ENCODE measurements around the gene VPS37D.

The VPS37D gene

DNA sequence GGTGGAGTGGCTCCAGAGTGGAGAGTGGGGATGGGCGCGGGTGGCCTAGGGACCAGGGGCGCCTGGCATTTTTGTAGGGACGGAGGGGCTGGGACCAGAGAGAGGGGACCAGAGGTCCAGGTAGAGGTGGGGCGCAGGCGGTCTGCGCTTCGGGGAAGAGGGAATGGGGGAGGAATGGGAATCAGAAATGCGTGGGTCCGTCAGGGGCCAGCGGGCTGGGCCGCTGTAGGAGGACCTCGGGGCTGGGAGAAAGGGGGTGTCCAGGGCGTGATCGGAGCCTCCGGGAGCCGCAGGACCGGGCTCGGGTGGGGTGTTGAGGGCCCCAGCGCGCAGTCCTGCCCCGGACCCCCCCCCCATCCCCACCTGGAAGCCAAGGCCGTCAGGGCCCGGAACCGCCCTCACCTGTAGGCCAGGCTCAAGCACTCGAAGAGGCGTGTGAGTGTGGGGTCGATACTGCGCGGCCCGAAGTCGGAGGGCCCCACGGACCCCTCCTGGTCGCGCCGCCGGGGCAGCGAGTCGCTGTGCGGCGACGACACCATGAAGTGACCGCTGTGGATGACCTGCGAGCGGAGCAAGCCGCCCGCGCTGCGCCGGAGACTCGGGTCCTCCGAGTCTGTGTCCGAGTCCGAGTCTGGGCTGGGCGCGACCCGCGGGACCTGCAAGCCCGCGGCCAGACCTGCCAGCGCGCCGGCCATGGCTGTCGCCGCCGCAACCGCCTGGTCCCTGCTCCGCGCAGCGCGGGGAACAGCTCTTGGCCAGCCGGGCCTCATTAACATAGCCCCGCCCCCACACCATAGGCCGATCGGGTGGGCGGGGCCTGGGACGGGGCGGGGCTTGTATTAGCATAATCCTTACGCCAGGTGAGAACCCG lies 43.6 kb upstream of the VPS37D start, which contains the start of gene MLXIPL:
Gene MLXIPL (minus strand): TSS at position 725 of the 871 bp plus-strand sequence. CDS start 30 bp downstream, at position 695.
- H3K4me3 ChIP-seq (ENCODE audit: insufficient read depth, low read length, poor library complexity, severe bottlenecking), result no peak within 1 kb of the TSS

DNA sequence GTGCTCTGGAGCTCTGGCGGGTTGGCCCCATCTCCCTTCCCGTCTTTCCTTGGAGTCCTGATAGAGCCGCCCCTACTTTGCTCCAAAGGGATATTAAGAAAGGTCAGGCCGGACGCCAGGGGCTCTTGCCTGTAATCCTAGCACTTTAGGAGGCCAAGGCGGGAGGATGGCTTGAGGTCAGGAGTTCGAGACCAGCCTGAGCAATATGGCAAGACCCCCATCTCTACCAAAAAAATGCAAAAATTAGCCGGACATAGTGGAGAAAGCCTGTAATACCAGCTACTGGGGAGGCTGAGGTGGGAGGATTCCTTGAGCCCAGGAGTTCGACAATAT lies 43.0 kb upstream of the VPS37D start:
- no peak overlapping the region for H3K4me2 ChIP-seq (ENCODE audit: low read depth, low read length, poor library complexity, severe bottlenecking)
- no peak overlapping the region for H2AFZ ChIP-seq (ENCODE audit: low read depth, low read length, severe bottlenecking)
- no peaks in the 10 kb centered on the region for H3K9me3 ChIP-seq (ENCODE audit: insufficient read depth, low read length)
- H3K27me3 ChIP-seq (ENCODE audit: low read length), result no peaks in the 10 kb centered on the region
- H3K36me3 ChIP-seq (ENCODE audit: low read length), result no peaks in the 10 kb centered on the region
- no peak overlapping the region for H3K9ac ChIP-seq (ENCODE audit: low read length)
- TF ChIP-seq, protein P1, sequence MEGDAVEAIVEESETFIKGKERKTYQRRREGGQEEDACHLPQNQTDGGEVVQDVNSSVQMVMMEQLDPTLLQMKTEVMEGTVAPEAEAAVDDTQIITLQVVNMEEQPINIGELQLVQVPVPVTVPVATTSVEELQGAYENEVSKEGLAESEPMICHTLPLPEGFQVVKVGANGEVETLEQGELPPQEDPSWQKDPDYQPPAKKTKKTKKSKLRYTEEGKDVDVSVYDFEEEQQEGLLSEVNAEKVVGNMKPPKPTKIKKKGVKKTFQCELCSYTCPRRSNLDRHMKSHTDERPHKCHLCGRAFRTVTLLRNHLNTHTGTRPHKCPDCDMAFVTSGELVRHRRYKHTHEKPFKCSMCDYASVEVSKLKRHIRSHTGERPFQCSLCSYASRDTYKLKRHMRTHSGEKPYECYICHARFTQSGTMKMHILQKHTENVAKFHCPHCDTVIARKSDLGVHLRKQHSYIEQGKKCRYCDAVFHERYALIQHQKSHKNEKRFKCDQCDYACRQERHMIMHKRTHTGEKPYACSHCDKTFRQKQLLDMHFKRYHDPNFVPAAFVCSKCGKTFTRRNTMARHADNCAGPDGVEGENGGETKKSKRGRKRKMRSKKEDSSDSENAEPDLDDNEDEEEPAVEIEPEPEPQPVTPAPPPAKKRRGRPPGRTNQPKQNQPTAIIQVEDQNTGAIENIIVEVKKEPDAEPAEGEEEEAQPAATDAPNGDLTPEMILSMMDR (IDR thresholded peaks at IDR 0.05; ENCODE audit: insufficient read depth, low read length, poor library complexity, severe bottlenecking), result no peak
- no peak for TF ChIP-seq EZH2phosphoT487 (conservative IDR thresholded peaks at IDR 0.05; ENCODE audit: low read length)
- H3K79me2 ChIP-seq (ENCODE audit: insufficient read depth, low read length), result no peaks in the 10 kb centered on the region
- no peaks in the 10 kb centered on the region for H3F3A ChIP-seq (ENCODE audit: insufficient read depth)
- H3K4me3 ChIP-seq (ENCODE audit: insufficient read depth, low read length, poor library complexity, severe bottlenecking), result no peak overlapping the region
- no peaks in the 10 kb centered on the region for H4K20me1 ChIP-seq (ENCODE audit: low read depth, low read length)
- no peak overlapping the region for H3K27ac ChIP-seq (ENCODE audit: low read depth, low read length)
- H3K9me2 ChIP-seq (replicated peaks; ENCODE audit: insufficient read depth, low read length), result no peaks in the 10 kb centered on the region

More for the DNA sequence above, 43.6 kb upstream of the VPS37D start, which contains the start of gene MLXIPL:
- H3K4me2 ChIP-seq (ENCODE audit: low read depth, low read length, poor library complexity, severe bottlenecking), result no peak within 1 kb of the TSS
- H3K36me3 ChIP-seq (ENCODE audit: low read length), result no peaks in the 10 kb centered on the region
- no peaks in the 10 kb centered on the region for H3K9me3 ChIP-seq (ENCODE audit: insufficient read depth, low read length)
- H3K9me2 ChIP-seq (replicated peaks; ENCODE audit: insufficient read depth, low read length), result no peaks in the 10 kb centered on the region
- TF ChIP-seq, protein P1 (IDR thresholded peaks at IDR 0.05; ENCODE audit: insufficient read depth, low read length, poor library complexity, severe bottlenecking), result no peak
- TF ChIP-seq EZH2phosphoT487 (conservative IDR thresholded peaks at IDR 0.05; ENCODE audit: low read length), result no peak
- H4K20me1 ChIP-seq (ENCODE audit: low read depth, low read length), result no peaks in the 10 kb centered on the region
- no peaks in the 10 kb centered on the region for H3K27me3 ChIP-seq (ENCODE audit: low read length)
- no peak within 1 kb of the TSS for H3K9ac ChIP-seq (ENCODE audit: low read length)
- H3K79me2 ChIP-seq (ENCODE audit: insufficient read depth, low read length), result no peaks in the 10 kb centered on the region
- no peaks in the 10 kb centered on the region for H3F3A ChIP-seq (ENCODE audit: insufficient read depth)
- H3K27ac ChIP-seq (ENCODE audit: low read depth, low read length), result no peak within 1 kb of the TSS
- no peak within 1 kb of the TSS for H2AFZ ChIP-seq (ENCODE audit: low read depth, low read length, severe bottlenecking)

DNA sequence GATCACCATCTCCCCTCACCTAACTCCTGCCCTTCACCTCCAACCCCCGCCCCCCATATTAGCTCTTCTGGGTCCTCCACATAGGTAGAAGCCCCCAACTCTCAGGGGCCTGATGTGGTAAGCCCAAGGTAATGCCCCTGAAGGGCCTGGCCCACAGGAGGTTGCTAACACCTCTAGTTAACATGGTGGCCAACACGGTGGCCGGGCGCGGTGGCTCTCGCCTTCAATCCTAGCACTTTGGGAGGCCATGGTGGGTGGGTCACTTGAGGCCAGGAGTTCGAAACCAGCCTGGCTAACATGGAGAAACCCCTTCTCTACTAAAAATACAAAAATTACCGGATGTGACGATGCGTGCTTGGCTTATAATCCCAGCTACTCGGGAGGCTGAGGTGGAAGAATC lies 42.4 kb upstream of the VPS37D start:
- Histone ChIP-seq H3K27ac (ENCODE audit: low read depth, low read length) (no peak overlapping the region), H3K4me3 (ENCODE audit: insufficient read depth, low read length, poor library complexity, severe bottlenecking) (no peak overlapping the region), H4K20me1 (ENCODE audit: low read depth, low read length) (no peaks in the 10 kb centered on the region), H3F3A (ENCODE audit: insufficient read depth) (no peaks in the 10 kb centered on the region), H3K9me2 (replicated peaks; ENCODE audit: insufficient read depth, low read length) (no peaks in the 10 kb centered on the region), H3K9ac (ENCODE audit: low read length) (no peak overlapping the region), H3K27me3 (ENCODE audit: low read length) (no peaks in the 10 kb centered on the region), H3K36me3 (ENCODE audit: low read length) (no peaks in the 10 kb centered on the region), H3K4me2 (ENCODE audit: low read depth, low read length, poor library complexity, severe bottlenecking) (no peak overlapping the region), H2AFZ (ENCODE audit: low read depth, low read length, severe bottlenecking) (no peak overlapping the region), H3K79me2 (ENCODE audit: insufficient read depth, low read length) (no peaks in the 10 kb centered on the region), H3K9me3 (ENCODE audit: insufficient read depth, low read length) (no peaks in the 10 kb centered on the region)
- no peak for TF ChIP-seq EZH2phosphoT487 (conservative IDR thresholded peaks at IDR 0.05; ENCODE audit: low read length)
- TF ChIP-seq, protein P1 (IDR thresholded peaks at IDR 0.05; ENCODE audit: insufficient read depth, low read length, poor library complexity, severe bottlenecking), result no peak

All from SU-DHL-6 (cell line).